Activated CD4-positive, alpha-beta T cell treated with anti-CD3 and anti-CD28 coated beads for 1 hour (primary cell): ENCODE measurements around the gene MC3R.
"Not testable (repeated sequence)": the region's sequence is repeated elsewhere in the genome, so short reads cannot be mapped to it uniquely, and the experiment has no call there.

Source experiments
- DNase-seq: peaks from one replicate; pipeline ENCODE4 v3.0.0-alpha.2; 2020

The MC3R gene

GRCh38 chr20:56247954-56248782 lies at the start of gene MC3R:
Gene MC3R, plus strand, starts transcription at chr20:56248732. Its CDS starts 112 bp downstream, at chr20:56248844.
- DNase-seq = no peak

GRCh38 chr20:56200456-56200855 lies 48.1 kb upstream of the MC3R start:
- no peak for DNase-seq

GRCh38 chr20:56202493-56203077 lies 45.9 kb upstream of the MC3R start:
- DNase-seq = no peak

GRCh38 chr20:56204206-56204605 lies 44.3 kb upstream of the MC3R start:
- no peak for DNase-seq

GRCh38 chr20:56205346-56205745 lies 43.2 kb upstream of the MC3R start:
- no peak for DNase-seq

GRCh38 chr20:56207656-56208055 lies 40.9 kb upstream of the MC3R start:
- DNase-seq = no peak

- no peak for DNase-seq
Measured at GRCh38 chr20:56208121-56208520, 40.4 kb upstream of the MC3R start.

- no peak for DNase-seq
Measured at GRCh38 chr20:56211051-56211450, 37.5 kb upstream of the MC3R start.

GRCh38 chr20:56212091-56212490 lies 36.4 kb upstream of the MC3R start:
- no peak for DNase-seq

GRCh38 chr20:56213321-56213720 lies 35.2 kb upstream of the MC3R start:
- DNase-seq = no peak

GRCh38 chr20:56215115-56215514 lies 33.4 kb upstream of the MC3R start:
- no peak for DNase-seq

GRCh38 chr20:56217829-56218228 lies 30.7 kb upstream of the MC3R start:
- no peak for DNase-seq

GRCh38 chr20:56221186-56221585 lies 27.3 kb upstream of the MC3R start:
- DNase-seq = not testable (repeated sequence)

- DNase-seq = no peak
Measured at GRCh38 chr20:56222201-56222600, 26.3 kb upstream of the MC3R start.

GRCh38 chr20:56222945-56223344 lies 25.6 kb upstream of the MC3R start:
- DNase-seq = no peak

- DNase-seq = no peak
Measured at GRCh38 chr20:56223352-56223751, 25.2 kb upstream of the MC3R start.

GRCh38 chr20:56228021-56228420 lies 20.5 kb upstream of the MC3R start:
- no peak for DNase-seq

- DNase-seq = no peak
Measured at GRCh38 chr20:56229812-56230211, 18.7 kb upstream of the MC3R start.

- DNase-seq = no peak
Measured at GRCh38 chr20:56234110-56234509, 14.4 kb upstream of the MC3R start.

GRCh38 chr20:56237335-56237734 lies 11.2 kb upstream of the MC3R start:
- no peak for DNase-seq

GRCh38 chr20:56244259-56244658 lies 4.3 kb upstream of the MC3R start:
- DNase-seq = no peak

- no peak for DNase-seq
Measured at GRCh38 chr20:56245761-56246160, 2.8 kb upstream of the MC3R start.

GRCh38 chr20:56249244-56249955 lies 868 bp downstream of the MC3R start:
- DNase-seq = no peak

- no peak for DNase-seq
Measured at GRCh38 chr20:56249956-56250355, 1.4 kb downstream of the MC3R start.
